Esophagus muscularis mucosa (tissue), 3 donors: Measurements from ENCODE around the gene SUFU.

Experiments
- CTCF ChIP-seq, 3 experiments: fragments of 200-600 bp in 2 of 3; fragments of 450-650 bp in 1 of 3; sonication (generic) in 2 of 3; IDR thresholded peaks; one replicate each; pipeline ENCODE4 v1.5.1; 2017 to 2019; ENCODE audit warnings: antibody characterized with exemption in 3 of 3, mild to moderate bottlenecking in 2 of 3, moderate library complexity in 1 of 3
- POLR2AphosphoS5 ChIP-seq, 2 donors: sonication (generic); formaldehyde crosslinking; IDR thresholded peaks; one replicate each; pipeline ENCODE4 v1.6.1; 2017; ENCODE audit warnings: antibody characterized with exemption in 2 of 2

- TF ChIP-seq POLR2AphosphoS5 (IDR thresholded peaks at IDR 0.05) (no peak), CTCF (IDR thresholded peaks at IDR 0.05) (no peak)
Observed at GRCh38 chr10:102598243-102598642, 94.5 kb downstream of the SUFU start.
